Osteocyte (in vitro differentiated cells): ENCODE results near the gene GTF2B. TPM values are rescaled to one million over a fixed set of nuclear protein-coding genes. Genes with fewer than 3 reads are reported as not detected.
"Not testable (repeated sequence)": the region's sequence is repeated elsewhere in the genome, so short reads cannot be mapped to it uniquely, and the experiment has no call there.

ENCODE experiments used
- DNase-seq: peaks from one replicate; pipeline ENCODE4 v3.0.0; 2021; ENCODE audit warnings: mixed read lengths; ENCODE audit not compliant: unreplicated experiment; ENCODE audit errors: extremely low spot score
- H3K27ac Mint-ChIP-seq: one replicate; pipeline ENCODE4 v1.8.0; 2021; ENCODE audit warnings: mild to moderate bottlenecking, mixed read lengths; ENCODE audit not compliant: unreplicated experiment
- H3K27me3 Mint-ChIP-seq: one replicate; pipeline ENCODE4 v1.8.0; 2021; ENCODE audit warnings: mixed read lengths; ENCODE audit not compliant: unreplicated experiment
- H3K36me3 Mint-ChIP-seq: one replicate; pipeline ENCODE4 v1.8.0; 2021; ENCODE audit warnings: mixed read lengths; ENCODE audit not compliant: unreplicated experiment
- H3K4me1 Mint-ChIP-seq: one replicate; pipeline ENCODE4 v1.8.0; 2021; ENCODE audit warnings: mixed read lengths; ENCODE audit not compliant: unreplicated experiment
- H3K4me3 Mint-ChIP-seq: one replicate; pipeline ENCODE4 v1.8.0; 2021; ENCODE audit warnings: mild to moderate bottlenecking, moderate library complexity, mixed read lengths; ENCODE audit not compliant: unreplicated experiment
- H3K9me3 Mint-ChIP-seq: one replicate; pipeline ENCODE4 v1.8.0; 2021; ENCODE audit warnings: mixed read lengths; ENCODE audit not compliant: unreplicated experiment
- CTCF ChIP-seq: fragments of 200-600 bp; sonication (generic); IDR thresholded peaks from 2 replicates; pipeline ENCODE4 v1.5.0; 2021; ENCODE audit warnings: antibody characterized with exemption, mild to moderate bottlenecking, moderate library complexity
- total RNA-seq: library from RNA; stranded (reverse); gene quantifications from 2 replicates; pipeline ENCODE4 v1.2.1, GENCODE V29; 2021

The GTF2B gene
- total RNA-seq, 1 donor from 2014 or later = 25.5 TPM

GRCh38 chr1:88876573-88877365 is 14.6 kb downstream of the GTF2B start:
- peaks cover 6% of the 10 kb centered on the region for H3K4me1 Mint-ChIP-seq
- H3K27ac Mint-ChIP-seq = no peak overlapping the region
- H3K27me3 Mint-ChIP-seq = no peaks in the 10 kb centered on the region
- no peak for DNase-seq
- no peak for TF ChIP-seq CTCF
- peaks cover 6% of the 10 kb centered on the region for H3K36me3 Mint-ChIP-seq
- H3K4me3 Mint-ChIP-seq = no peak overlapping the region
- H3K9me3 Mint-ChIP-seq = no peaks in the 10 kb centered on the region

DNA sequence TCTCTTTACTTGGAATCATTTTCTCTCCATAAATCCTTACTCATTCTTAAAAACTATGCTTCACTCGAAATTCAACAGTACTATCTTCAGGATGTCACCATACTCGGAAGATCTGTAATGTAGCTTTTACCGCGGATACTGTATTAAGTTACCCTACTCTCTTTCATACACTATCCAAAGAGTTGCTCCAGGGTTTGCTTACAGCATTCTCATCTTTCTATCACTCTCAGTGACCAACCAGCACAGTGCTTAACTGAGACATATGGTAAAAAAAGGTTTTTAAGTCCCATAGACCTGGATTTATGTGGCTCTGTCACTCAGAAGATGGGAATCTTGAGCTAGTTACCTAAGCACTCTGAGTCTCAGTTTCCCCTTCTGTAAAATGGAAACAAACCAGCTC is 15.8 kb downstream of the GTF2B start:
- no peak for DNase-seq
- no peak for TF ChIP-seq CTCF
- H3K27me3 Mint-ChIP-seq = no peaks in the 10 kb centered on the region
- H3K9me3 Mint-ChIP-seq = no peaks in the 10 kb centered on the region
- peaks cover 6% of the 10 kb centered on the region for H3K4me1 Mint-ChIP-seq
- H3K4me3 Mint-ChIP-seq = no peak overlapping the region
- no peak overlapping the region for H3K27ac Mint-ChIP-seq
- peaks cover 6% of the 10 kb centered on the region for H3K36me3 Mint-ChIP-seq

GRCh38 chr1:88873737-88874349 is 17.5 kb downstream of the GTF2B start:
- Mint-ChIP-seq H3K9me3 (no peaks in the 10 kb centered on the region), H3K4me3 (no peak overlapping the region), H3K4me1 (peaks cover 7% of the 10 kb centered on the region), H3K36me3 (peaks cover 6% of the 10 kb centered on the region), H3K27ac (peak overlapping the region; percentile 21), H3K27me3 (no peaks in the 10 kb centered on the region)
- no peak for TF ChIP-seq CTCF
- DNase-seq = no peak

- not testable (repeated sequence) for H3K9me3 Mint-ChIP-seq, DNase-seq, H3K27ac Mint-ChIP-seq, H3K4me3 Mint-ChIP-seq, H3K27me3 Mint-ChIP-seq, H3K36me3 Mint-ChIP-seq, H3K4me1 Mint-ChIP-seq
These were observed 21.7 kb downstream of the GTF2B start for GRCh38 chr1:88869644-88870043.

GRCh38 chr1:88867743-88868521 is 23.4 kb downstream of the GTF2B start:
- DNase-seq = no peak
- Mint-ChIP-seq H3K4me3 (no peak overlapping the region), H3K27me3 (no peaks in the 10 kb centered on the region), H3K36me3 (peaks cover 7% of the 10 kb centered on the region), H3K27ac (no peak overlapping the region), H3K9me3 (no peaks in the 10 kb centered on the region), H3K4me1 (peaks cover 8% of the 10 kb centered on the region)
- TF ChIP-seq CTCF = no peak
